HUES48 (cell line): ENCODE results near the gene IL1B.

Experiments
- H3K27ac ChIP-seq: one replicate; pipeline ENCODE4 v1.7.0; 2013; ENCODE audit warnings: low read depth, low read length, inconsistent platforms
- H3K27me3 ChIP-seq: 2 replicates; pipeline ENCODE4 v1.6.1; 2013; ENCODE audit warnings: mild to moderate bottlenecking, low read length; ENCODE audit not compliant: control insufficient read depth, insufficient read depth
- H3K36me3 ChIP-seq: 2 replicates; pipeline ENCODE4 v1.6.1; 2013; ENCODE audit warnings: low read length; ENCODE audit not compliant: control insufficient read depth, insufficient read depth
- H3K4me1 ChIP-seq: 2 replicates; pipeline ENCODE4 v1.6.1; 2013; ENCODE audit warnings: mild to moderate bottlenecking, low read length; ENCODE audit not compliant: control insufficient read depth, insufficient read depth
- H3K4me3 ChIP-seq: 2 replicates; pipeline ENCODE4 v1.5.1; 2013; ENCODE audit warnings: mild to moderate bottlenecking, low read depth, low read length
- H3K9ac ChIP-seq: 2 replicates; pipeline ENCODE4 v1.6.1; 2013; ENCODE audit warnings: mild to moderate bottlenecking, low read depth, low read length, moderate library complexity
- H3K9me3 ChIP-seq: 2 replicates; pipeline ENCODE4 v1.6.1; 2013; ENCODE audit warnings: low read length; ENCODE audit not compliant: control insufficient read depth, insufficient read depth

IL1B gene

DNA sequence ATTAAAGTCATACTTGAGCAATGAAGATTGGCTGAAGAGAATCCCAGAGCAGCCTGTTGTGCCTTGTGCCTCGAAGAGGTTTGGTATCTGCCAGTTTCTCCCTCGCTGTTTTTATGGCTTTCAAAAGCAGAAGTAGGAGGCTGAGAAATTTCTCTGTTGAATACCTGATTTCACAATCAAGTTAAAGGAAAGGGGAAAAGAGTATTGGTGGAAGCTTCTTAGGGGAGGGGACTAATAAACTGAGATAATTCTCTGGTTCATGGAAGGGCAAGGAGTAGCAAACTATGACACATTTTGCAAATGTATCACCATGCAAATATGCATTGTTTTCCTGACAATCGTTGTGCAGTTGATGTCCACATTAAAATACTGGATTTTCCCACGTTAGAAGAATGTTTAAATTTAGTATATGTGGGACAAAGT is at the start of gene IL1B:
TSS of gene IL1B (minus strand) at position 85 of the 423 bp plus-strand sequence. CDS start 550 bp downstream, outside the sequence.
- H3K4me3 ChIP-seq, result no peak within 1 kb of the TSS
- no peaks in the 10 kb centered on the region for H3K27me3 ChIP-seq
- H3K27ac ChIP-seq, result no peak within 1 kb of the TSS
- H3K9ac ChIP-seq, result no peak within 1 kb of the TSS
- H3K36me3 ChIP-seq, result no peaks in the 10 kb centered on the region
- H3K9me3 ChIP-seq, result no peaks in the 10 kb centered on the region
- peaks cover 8% of the 10 kb centered on the region; the same call in 1 of the 2 replicates for H3K4me1 ChIP-seq

- no peak overlapping the region for H3K4me3 ChIP-seq
- H3K4me1 ChIP-seq, result peaks cover 6% of the 10 kb centered on the region; the same call in 1 of the 2 replicates
- no peak overlapping the region for H3K27ac ChIP-seq
- no peak overlapping the region for H3K9ac ChIP-seq
- H3K9me3 ChIP-seq, result no peaks in the 10 kb centered on the region
- H3K36me3 ChIP-seq, result no peaks in the 10 kb centered on the region
- H3K27me3 ChIP-seq, result no peaks in the 10 kb centered on the region
Observed at GRCh38 chr2:112886291-112886690, 49.7 kb upstream of the IL1B start.

- no peaks in the 10 kb centered on the region for H3K36me3 ChIP-seq
- H3K9me3 ChIP-seq, result no peaks in the 10 kb centered on the region
- H3K9ac ChIP-seq, result no peak overlapping the region
- H3K27me3 ChIP-seq, result no peaks in the 10 kb centered on the region
- no peak overlapping the region for H3K27ac ChIP-seq
- H3K4me1 ChIP-seq, result peaks cover 7% of the 10 kb centered on the region; the same call in 1 of the 2 replicates
- H3K4me3 ChIP-seq, result no peak overlapping the region
Observed at GRCh38 chr2:112885506-112885902, 48.9 kb upstream of the IL1B start.

GRCh38 chr2:112884869-112885505 is 48.4 kb upstream of the IL1B start:
- Histone ChIP-seq H3K9me3 (no peaks in the 10 kb centered on the region), H3K4me1 (peaks cover 7% of the 10 kb centered on the region; the same call in 1 of the 2 replicates), H3K9ac (no peak overlapping the region), H3K27me3 (no peaks in the 10 kb centered on the region), H3K4me3 (no peak overlapping the region), H3K27ac (no peak overlapping the region), H3K36me3 (no peaks in the 10 kb centered on the region)

DNA sequence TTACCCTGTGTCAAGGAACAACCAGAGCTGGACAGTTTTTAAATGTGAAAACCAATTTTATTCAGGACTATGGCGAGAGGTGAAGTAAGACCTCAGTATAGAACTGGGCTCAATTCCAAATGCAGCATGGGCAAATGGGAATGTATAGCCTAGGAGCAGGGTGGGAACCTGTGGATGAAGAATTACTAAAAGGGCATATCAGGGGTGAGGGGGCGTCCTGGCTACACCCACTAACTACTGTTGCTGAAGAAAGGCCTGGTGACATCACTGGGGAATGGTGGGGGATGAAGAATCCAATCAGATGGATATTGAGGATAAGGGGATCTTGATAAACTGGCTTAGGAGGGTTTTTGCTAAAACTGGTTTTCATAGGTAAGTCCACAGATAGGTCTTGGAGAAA is 47.1 kb upstream of the IL1B start:
- Histone ChIP-seq H3K9me3 (no peaks in the 10 kb centered on the region), H3K36me3 (no peaks in the 10 kb centered on the region), H3K27me3 (no peaks in the 10 kb centered on the region), H3K4me3 (no peak overlapping the region), H3K9ac (no peak overlapping the region), H3K4me1 (peaks cover 7% of the 10 kb centered on the region; the same call in 1 of the 2 replicates), H3K27ac (no peak overlapping the region)

- Histone ChIP-seq H3K9me3 (no peaks in the 10 kb centered on the region), H3K36me3 (no peaks in the 10 kb centered on the region), H3K27ac (no peak overlapping the region), H3K9ac (no peak overlapping the region), H3K4me3 (no peak overlapping the region), H3K4me1 (peaks cover 7% of the 10 kb centered on the region; the same call in 1 of the 2 replicates), H3K27me3 (no peaks in the 10 kb centered on the region)
Observed at GRCh38 chr2:112881217-112881985, 44.8 kb upstream of the IL1B start.

GRCh38 chr2:112880696-112881095 is 44.1 kb upstream of the IL1B start:
- Histone ChIP-seq H3K4me3 (no peak overlapping the region), H3K27ac (no peak overlapping the region), H3K27me3 (no peaks in the 10 kb centered on the region), H3K9me3 (no peaks in the 10 kb centered on the region), H3K4me1 (peaks cover 7% of the 10 kb centered on the region; the same call in 1 of the 2 replicates), H3K36me3 (no peaks in the 10 kb centered on the region), H3K9ac (no peak overlapping the region)

GRCh38 chr2:112880091-112880531 is 43.5 kb upstream of the IL1B start:
- H3K36me3 ChIP-seq, result no peaks in the 10 kb centered on the region
- H3K9ac ChIP-seq, result no peak overlapping the region
- H3K27me3 ChIP-seq, result no peaks in the 10 kb centered on the region
- no peaks in the 10 kb centered on the region for H3K9me3 ChIP-seq
- peaks cover 7% of the 10 kb centered on the region; the same call in 1 of the 2 replicates for H3K4me1 ChIP-seq
- H3K4me3 ChIP-seq, result no peak overlapping the region
- H3K27ac ChIP-seq, result no peak overlapping the region

GRCh38 chr2:112879491-112880041 is 43.0 kb upstream of the IL1B start:
- Histone ChIP-seq H3K36me3 (no peaks in the 10 kb centered on the region), H3K9me3 (no peaks in the 10 kb centered on the region), H3K27me3 (no peaks in the 10 kb centered on the region), H3K4me1 (peaks cover 4% of the 10 kb centered on the region; the same call in 1 of the 2 replicates), H3K9ac (no peak overlapping the region), H3K27ac (no peak overlapping the region), H3K4me3 (no peak overlapping the region)

DNA sequence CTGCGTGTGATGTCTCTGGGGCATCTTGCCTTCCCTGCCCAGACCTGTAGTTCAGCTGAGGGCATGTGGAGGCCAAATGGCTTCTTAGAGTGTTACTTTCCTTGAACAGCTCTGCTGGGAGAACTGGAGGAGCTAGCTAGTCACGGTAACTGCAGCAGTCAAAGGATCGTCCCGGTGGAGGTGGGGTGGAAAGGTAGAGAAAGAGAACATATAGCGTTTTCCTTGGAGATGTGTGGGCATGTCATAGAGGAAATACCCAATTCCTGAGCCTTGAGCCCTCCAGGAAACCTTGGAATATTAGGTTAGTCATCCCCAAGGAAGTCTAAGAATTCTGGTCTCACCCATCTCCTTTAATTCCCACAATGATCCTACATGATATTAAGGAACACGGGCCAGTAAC is 40.8 kb upstream of the IL1B start:
- no peak overlapping the region for H3K4me3 ChIP-seq
- no peak overlapping the region for H3K27ac ChIP-seq
- 0 out of 2 replicates have a peak, but pooled peaks cover 3% of the 10 kb centered on the region for H3K4me1 ChIP-seq
- no peaks in the 10 kb centered on the region for H3K27me3 ChIP-seq
- H3K9me3 ChIP-seq, result no peaks in the 10 kb centered on the region
- no peak overlapping the region for H3K9ac ChIP-seq
- no peaks in the 10 kb centered on the region for H3K36me3 ChIP-seq

- Histone ChIP-seq H3K9me3 (0 out of 2 replicates have a peak, but pooled peaks cover 2% of the 10 kb centered on the region), H3K4me1 (0 out of 2 replicates have a peak, but pooled peaks cover 3% of the 10 kb centered on the region), H3K36me3 (no peaks in the 10 kb centered on the region), H3K4me3 (no peak overlapping the region), H3K27ac (no peak overlapping the region), H3K9ac (no peak overlapping the region), H3K27me3 (no peaks in the 10 kb centered on the region)
Observed at GRCh38 chr2:112876971-112877361, 40.4 kb upstream of the IL1B start.
